Anterior cingulate cortex (tissue), 58 donors: ENCODE data around the gene PADI1.
A peak's percentile ranks its signal among the peaks of the same experiment; 100 is the strongest.

Source experiments
- DNase-seq, 58 donors: peaks; one replicate each; lab custom pipeline; 2025; lab: John Stamatoyannopoulos, UW

PADI1 gene

DNA sequence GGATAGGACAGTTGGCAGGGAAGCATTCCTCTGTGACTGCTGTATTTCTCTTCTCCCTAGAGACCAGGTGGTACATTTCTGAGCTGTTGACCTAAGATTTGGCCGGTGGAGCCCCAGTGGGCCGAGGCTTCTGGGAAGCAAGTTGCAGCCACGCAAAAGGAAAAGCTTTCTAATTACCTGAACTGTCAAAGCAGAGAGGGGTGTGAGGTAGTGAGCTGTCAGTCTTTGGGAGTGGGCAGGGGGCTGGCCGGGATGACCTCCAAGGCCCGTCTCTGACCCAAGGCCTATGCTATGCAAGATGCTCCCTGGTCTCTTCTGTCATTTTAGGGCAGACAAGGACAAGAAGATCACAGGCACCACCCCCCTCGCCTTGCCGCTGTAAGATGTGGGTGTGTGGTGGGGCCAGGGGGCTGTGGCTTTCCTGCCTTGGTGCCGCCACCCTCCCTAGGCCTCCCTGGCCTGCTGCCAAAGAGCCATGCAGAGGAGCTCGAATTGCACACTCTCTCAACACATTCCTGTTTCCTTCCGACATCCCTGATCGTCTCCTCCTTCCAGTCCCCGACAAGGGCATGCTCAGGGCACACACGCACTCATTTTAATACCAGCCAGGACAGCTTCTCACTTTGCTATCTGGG, 7.7 kb downstream of the PADI1 start:
- peak in 2 of 58 donors; percentile 2 to 6 for DNase-seq

DNA sequence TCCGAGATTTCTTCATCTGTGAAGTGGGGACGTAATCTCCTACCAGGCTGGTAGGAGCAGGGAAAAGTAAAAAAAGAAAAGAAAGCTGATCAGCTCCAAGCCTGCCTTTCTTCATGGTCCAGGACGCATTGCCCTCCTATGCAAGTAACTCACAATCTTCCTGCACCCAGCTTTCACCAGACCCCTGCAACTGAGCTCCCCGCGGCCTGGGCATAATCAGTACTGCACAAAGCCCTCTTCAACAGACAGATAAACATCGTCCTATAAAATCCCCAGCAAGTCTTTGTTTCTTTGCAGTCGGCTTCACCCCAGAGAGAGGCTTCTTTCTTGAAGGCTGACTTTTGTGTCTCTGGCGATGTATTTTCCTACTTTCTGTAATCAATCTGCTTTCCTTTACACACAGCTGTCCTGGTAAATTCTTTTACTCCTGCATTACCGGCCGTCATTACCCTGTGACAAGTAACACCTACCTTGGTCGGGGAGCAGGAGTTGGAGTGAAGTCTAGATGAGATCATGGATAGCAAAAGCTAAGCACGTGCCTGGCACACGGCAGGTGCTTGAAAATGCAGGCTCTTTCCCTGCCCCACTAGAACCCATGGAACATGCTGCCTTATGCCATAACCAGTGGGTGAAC, 8.3 kb downstream of the PADI1 start:
- no peak for DNase-seq

DNA sequence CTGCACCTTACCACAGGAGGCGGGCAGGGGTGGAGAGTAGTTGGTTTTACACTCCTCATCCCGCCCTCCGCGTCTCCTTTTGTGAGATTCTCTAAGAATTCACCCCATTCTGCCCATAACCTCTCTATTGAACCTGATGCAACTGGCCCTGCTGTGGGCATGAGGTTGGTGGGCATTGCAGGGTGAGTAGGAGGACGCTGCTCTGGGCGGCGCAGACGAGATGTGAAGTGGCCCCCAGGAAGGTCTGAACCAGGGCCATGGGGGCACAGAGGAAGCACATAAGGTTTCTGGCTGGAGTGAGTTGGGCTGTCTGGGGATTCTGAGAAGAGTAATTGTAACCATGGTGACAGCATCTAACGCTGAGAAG, 8.8 kb downstream of the PADI1 start:
- no peak for DNase-seq

DNA sequence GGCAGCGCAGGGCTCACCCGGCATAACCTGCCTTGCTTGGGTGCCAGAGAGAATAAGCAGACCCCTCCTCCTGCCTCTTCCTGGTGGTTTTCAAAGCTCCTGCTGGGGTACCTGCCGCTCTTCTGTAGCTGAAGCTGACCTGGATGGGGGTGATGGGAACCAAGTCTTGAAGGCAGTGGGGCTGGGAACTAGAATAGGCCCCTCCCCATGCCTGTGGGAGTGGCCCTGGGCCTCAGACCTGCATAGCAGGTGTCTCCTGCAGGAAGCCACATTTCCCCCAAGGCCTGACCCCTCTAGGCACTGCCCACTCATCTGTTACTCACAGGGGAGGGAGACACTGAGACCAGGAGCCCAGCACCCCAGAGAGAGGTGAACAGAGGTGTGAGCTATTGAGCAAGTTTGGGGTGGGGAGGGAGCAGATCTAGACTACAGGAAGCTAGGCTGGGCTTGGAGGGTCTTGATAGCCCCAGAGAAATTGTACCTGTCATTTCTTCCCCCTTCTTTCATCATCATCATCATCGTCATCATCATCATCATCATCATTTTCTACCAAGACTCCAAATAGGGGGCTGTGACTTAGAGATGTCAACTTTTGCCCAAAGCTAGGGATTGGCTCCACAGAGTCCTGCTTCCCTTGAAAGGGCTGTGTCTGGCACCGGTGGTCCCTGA, 10.1 kb downstream of the PADI1 start:
- no peak for DNase-seq

DNA sequence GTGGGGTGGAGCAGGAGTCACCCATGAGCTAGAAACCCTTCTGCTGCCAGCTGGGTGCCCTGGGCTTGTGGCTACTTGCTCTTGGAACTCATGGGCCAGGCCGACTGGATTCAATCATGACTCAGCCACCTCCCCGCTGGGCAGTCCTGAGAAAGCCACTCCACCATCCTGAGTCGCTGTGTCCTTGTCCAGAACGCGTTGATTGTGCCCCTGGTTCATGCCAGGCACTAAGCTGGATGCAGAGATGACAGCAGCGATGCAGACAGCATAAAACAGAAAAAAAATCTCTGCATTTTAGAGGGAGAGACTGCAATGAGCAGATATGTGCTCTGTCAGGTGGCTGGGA, 10.6 kb downstream of the PADI1 start:
- DNase-seq: no peak

DNA sequence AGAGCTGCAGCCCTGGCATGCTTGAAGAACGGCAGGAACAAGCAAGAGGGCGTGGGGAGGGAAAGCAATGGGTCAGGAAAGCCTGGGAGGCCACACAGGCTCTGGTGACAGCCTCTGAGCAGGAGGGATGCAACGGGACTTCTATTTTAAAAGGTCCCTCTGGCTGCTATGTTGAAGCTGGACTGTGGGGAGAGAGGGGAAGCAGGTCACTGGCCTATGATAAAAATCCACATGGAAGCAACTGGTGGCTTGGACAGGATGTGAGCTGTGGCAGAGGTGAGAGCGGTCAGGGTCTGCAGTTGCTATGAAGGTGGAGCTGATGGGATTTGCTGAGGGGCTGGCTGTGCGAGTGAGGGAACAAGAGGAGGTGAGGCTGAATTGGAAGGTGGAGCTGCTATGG, 11.2 kb downstream of the PADI1 start:
- DNase-seq: no peak

DNA sequence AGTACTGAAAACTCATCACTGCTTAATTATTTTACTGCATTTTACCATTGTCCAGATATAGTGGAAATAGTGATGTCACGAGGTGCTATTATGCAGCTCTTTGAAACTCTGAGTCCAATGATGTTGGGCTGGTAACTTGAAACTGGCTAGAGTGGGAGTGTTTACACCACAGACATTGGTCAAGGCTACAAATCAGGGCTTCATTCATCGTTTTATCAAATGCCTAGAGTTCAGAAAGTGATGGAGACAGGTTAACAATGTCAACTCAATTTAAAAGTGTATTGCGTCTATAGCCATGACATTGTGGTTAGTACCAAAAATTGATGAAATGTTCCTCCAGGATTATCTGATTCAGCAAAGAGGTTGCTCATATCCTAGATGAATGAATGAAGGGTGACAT, 12.7 kb downstream of the PADI1 start:
- DNase-seq: no peak

DNA sequence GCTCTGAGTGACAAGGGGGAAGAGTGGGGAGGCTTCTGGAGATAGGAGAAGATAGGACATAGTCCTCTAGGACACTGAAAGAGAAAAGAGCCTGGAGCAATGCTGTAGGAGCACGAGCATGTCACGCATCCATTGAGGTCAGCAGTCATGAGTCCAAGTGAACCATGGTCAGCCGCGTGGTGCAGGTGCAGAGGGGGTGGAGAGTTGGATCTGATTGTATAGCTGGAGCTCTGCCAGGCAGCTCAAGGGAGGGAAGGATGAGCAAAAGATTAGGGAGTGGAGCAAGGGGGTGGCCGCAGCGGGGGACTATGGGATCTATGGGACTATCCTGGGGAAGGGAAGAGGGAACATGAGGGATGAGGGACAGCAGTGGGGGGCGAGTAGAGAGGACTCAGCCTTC, 14.0 kb downstream of the PADI1 start:
- no peak for DNase-seq

DNA sequence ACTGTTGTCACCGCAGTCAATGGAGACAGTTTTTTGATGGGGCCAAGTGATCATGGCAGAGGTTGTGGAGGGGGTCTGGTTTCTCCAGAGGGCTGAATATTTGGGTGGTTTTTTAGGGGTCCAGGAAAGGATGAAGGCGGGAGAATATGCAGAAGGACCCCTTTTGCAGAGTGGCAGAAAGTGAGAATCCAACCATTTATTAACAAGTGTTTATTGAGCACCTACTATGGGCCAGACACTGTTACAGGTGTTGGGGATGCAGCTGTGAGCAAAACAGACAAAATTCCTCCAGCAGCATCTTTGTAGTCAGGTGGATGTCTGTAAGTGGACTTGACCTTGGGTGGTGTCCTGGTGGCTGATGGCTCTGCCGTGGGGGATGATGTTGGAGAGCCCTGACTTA, 15.4 kb downstream of the PADI1 start:
- no peak for DNase-seq

DNA sequence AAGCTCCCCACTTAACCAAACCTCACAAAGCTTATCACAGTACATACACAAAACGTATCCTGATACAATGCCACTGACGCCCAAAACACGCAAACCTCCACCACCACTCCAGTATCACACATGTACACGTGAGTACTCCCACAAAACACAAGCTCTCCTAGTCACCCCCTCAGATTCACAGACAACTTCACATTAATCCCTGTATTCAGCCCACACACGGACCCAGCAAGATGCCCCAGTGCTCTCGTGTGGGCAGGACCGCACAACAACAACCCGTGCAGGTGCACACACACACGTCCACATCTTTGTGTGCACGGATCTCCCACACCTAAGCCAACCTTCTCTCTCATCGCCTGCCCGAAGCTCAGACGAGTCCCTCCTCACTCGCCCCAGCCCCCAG, 17.6 kb downstream of the PADI1 start:
- no peak for DNase-seq

DNA sequence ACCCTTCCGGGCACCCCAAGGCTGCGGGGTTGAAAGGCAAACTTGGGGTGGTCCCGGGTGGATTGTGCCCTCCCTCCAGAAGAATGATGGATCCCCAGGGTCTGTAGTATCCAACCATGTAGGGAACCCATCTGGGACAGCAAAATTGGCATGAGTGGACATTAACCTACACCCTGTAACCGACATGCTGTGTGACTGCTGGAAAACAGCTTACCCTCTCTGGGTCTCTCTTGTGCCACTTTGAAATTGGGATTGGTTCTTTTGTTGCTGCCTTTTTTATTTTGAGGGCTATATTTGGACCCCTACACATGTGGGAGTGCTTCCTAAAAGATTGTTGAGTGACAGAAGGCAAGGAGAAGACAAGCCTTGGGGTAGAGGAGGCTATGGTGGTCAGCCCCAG, 19.5 kb downstream of the PADI1 start:
- no peak for DNase-seq

DNA sequence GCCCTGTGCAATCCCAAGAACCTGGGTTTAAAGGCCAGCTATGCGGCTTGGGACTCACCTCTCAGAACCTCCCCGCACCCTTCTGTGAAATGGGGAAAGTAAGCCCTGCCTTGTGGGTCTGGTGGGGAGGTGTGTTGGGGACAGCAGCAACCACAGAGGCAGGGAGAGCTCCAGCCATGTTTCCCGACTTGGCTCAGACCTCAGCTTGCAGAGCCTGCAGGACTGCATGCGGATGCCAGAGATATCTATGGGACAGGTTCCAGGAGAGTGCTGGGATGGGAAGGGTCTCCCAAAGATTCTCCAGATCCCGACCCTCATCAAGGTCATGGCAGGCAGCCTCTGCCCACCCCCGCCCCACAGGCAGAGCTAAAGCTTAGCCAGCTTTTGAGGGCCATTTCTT, 20.2 kb downstream of the PADI1 start:
- no peak for DNase-seq

DNA sequence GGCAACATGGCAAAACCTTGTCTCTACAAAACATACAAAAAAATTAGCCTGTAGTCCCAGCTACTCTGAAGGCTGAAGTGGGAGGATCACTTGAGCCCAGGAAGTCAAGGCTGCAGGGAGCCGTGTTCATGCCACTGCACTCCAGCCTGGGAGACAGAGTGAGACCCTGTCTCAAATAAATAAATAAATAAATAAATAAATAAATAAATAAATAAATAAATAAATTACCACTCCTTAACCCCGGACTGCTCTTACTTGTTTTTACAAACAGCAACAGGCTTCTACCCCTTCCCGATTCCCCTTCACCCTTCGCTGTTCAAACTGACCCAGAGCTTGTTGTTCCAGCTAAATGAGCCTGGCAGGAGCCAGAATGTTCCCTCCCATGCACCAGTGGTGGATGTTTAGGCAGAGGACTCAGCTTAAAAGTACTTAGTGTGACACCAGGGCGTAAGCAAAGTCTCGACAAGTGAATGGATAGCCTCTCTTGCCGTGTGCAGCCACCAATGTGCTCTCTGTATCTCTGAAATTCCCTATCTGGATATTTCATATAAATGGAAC, 22.5 kb downstream of the PADI1 start:
- peak in 1 of 58 donors; percentile 1 for DNase-seq

DNA sequence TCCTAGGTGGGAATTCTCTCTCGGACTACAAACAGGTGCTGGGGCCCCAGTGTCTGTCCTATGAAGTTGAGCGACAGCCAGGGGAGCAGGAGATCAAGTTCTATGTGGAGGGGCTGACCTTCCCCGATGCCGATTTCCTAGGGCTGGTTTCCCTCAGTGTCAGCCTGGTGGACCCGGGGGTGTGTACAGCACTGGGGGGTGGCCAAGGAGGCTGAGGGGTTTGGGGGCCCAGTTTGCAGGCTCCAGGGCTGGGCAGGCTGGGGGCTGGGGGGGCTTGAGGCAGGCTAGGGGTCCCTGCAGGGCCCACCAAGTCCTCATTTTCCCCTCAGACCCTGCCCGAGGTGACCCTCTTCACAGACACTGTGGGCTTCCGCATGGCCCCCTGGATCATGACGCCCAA, 23.7 kb downstream of the PADI1 start:
- DNase-seq: no peak

DNA sequence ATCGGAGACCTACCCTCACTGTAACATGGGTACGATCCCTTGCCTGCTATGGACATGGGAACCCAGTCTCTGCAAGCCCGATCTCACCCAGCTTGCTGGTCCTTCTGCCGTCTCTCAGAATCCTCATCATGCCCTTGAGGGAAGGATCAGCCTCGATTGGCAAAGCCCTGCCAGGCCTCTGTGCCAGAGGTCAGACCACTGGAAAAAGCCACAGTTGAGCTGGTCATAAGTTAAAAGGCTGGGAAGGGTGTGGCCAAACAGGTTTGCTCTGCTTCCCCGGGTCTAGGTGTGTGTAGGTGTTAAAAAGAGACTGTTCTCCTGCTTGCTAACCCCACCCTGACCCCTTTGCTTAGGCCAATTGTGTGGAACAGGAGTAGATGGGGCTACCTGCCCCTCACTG, 24.5 kb downstream of the PADI1 start:
- no peak for DNase-seq

DNA sequence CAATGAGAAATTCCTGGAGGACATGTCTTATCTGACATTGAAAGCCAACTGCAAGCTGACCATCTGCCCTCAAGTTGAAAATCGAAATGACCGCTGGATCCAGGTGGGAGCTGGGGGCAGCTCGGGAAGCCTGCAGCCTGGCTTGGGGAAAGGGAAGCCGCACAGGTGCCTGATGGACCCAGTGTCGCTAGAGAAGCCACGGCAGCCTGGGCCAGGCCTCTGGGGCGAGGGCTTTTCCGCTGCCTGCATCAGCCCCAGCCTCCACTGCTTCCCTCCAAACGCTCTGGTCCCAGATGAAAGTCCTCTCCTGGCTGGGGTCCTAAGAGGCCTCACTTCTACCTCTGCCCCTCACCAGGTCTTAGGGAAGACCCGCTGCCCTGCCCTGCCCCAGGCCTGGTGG, 25.2 kb downstream of the PADI1 start:
- no peak for DNase-seq

DNA sequence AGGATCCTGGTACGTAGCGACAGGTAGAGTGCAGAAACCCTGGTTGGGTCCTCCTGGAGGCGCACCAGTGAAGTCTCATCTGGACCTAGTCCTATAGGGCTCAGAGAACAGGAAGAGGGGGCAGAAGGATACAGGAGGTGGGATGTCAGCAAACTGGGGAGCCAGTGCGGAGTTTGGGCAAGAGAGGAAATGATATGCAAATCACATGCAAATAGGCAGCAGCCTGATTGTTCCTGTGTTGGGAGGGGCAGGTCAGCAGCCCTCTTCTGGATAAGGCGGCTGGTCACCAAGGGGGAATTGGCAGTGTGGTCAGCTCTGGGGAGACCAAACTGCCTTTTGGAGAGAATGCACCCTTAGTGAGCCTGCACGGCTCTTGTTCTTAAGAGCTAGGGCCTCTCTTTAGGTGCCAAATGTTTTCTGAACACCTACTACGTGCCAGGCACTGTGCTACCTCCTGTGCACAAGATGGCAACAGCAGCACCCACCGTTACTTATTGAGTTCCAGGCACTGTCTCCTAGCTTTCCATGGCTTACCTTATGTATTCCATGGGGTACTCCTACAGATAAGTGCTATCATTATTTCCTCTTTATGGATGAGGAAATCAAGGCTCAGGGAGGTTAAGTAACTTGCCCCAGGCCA, 25.9 kb downstream of the PADI1 start:
- no peak for DNase-seq

DNA sequence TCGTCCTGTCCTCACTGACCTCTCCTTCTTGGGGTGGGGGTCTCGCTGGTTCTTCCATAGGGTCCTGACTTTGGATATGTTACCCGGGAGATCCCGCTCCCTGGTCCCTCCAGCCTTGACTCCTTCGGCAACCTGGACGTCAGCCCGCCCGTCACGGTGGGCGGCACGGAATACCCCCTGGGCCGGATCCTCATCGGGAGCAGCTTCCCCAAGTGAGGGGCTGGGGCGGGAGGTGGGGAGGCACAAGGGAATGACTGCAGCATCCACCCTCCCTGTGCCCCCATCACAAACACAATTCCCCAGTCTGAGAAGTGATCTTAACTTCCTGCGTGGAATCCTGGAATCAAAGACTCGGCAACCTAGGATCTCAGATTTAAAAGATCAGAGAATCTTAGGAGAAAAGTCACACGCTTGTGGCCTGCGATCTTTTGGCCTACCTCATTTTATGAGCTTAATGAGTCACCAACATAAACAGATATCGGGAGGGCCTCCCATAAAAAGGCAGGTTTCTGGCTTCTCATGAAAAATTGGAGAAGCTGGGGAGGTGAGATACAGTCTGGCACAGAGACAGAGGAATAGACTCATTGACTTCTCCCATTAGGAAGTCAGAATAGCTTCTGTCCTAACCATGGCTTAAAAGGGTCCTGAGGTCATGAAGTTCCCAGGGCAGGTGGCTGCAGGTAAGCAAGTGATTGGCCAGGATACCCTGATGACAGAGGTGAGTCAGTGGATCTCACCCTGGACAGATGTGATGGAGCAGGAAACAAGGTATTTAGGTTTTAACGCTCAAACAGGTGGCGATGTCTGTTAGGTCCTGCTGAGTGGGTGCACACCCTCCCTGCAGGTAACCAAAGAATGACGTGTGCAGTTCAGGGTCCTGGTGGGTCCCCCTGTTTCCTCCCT, 28.1 kb downstream of the PADI1 start:
- DNase-seq: no peak

DNA sequence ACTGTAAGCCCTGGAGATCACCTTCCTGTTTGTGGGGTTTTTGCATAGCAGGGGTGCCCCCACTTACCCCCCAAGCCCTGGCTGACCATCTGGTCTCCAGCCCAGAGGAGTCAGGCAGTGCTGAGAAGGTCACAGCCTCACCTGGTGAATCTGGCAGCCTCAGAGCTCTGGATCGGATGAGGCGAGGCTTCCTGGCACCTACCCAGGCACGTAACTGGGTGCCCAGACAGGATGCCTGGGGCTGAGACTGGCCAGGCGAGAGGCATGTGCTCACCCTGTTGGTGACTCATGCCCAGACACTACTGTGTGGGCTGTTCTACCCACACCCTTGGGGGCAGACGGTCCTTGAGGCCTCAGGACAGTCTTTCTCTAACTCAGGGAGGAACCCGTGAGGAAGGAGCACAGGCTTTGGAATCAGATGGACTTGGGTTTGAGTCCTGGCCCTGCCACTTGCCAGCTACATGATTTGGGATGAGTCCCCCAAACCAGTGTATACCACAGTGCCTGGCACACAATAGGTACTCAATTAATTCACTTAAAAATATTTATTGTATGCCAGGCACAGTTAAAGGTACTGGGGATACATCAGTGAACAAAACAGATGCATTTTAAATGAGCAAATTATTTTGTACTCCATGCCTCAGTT, 28.9 kb downstream of the PADI1 start:
- peak in 35 of 58 donors; percentile 1 to 63 (median 21) for DNase-seq

DNA sequence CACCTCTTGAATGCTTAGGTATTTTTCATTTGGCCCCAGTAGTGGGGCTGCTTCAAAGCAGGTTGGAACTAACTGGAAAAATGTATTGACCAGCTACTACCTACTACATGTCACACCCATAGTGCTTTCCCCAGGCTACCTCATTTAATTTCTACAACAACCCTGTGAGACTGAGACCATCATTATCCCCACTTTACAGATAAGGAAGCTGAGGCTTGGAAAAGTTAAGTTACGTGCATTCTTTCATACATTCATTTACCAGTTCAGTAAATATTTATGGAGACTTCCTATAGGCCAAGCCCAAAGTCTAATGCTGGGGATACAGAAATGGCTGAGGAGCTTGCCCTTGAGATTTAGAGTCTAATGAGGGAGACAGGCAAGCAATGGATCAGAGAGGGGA, 29.5 kb downstream of the PADI1 start:
- DNase-seq: no peak
